SH-SY5Y (cell line): ENCODE data around the gene CRELD2.

Experiments used
- GATA2 ChIP-seq: IDR thresholded peaks from 2 replicates; pipeline ENCODE4 v1.6.1; 2011; ENCODE audit warnings: mild to moderate bottlenecking, low read depth, low read length
- GATA3 ChIP-seq: IDR thresholded peaks from 2 replicates; pipeline ENCODE4 v1.6.1; 2011; ENCODE audit warnings: low read depth, mild to moderate bottlenecking, low read length, moderate library complexity

DNA sequence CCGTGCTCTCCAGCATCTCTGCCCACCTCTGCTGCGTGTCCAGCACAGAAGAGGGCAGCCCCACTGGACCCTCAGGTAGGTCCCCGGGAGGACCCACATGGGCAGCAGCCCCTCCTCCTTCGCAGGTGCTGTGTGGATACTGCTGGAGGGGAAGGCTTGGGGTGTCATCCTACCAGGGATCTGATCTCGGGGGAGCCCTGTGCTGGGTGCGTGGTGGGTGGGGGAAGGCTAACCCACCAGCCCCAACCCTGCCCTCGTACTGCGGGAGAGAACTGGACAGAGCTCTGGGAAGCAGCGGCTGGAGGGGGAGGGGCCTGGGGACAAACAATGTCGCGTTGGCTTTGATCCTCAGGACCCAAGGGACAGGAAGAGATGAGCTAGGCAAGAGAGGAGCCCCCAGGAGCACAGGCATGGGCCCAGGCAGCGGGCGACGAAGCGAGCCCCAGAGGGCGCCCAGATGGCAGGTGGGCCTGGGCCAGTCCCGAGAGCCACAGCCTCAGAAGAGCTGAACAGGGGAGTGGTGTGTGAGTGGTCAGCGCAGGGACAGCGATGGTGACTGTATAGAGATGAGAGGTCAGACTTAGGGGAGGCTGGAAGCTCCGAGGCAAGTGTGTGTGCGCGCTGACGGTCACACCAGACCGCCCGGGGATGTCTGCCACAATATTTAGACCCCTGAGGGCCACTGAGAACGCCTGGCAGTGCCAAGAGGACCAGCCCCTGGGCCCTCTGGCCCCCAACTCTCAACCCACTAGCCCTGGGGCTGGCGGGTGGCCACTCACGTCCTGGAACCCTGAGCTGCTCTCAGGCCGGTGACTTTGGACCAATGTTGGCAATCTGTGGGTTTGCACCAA, 40.7 kb downstream of the CRELD2 start:
- TF ChIP-seq GATA2 (no peak), GATA3 (no peak)
